CD14-positive monocyte (primary cell): ENCODE results near the gene LAPTM4A. TPM values are rescaled to one million over a fixed set of nuclear protein-coding genes. Genes with fewer than 3 reads are reported as not detected.

ENCODE experiments used
- DNase-seq, 3 donors: peaks; one replicate each; pipeline ENCODE4 v3.0.0-alpha.2; 2011 to 2022
- H2AFZ ChIP-seq: 2 replicates; pipeline ENCODE4 v1.6.0; 2012; ENCODE audit warnings: mild to moderate bottlenecking, low read depth, low read length, inconsistent platforms; ENCODE audit not compliant: insufficient read depth, poor library complexity, severe bottlenecking
- H3K27ac ChIP-seq, 2 donors: 1 replicate in 1 of 2; 2 replicates in 1 of 2; pipeline ENCODE4 v1.5.1; 2012 to 2013; ENCODE audit warnings: low read length in 2 of 2, control low read depth in 1 of 2, inconsistent platforms in 1 of 2, low read depth in 1 of 2, mild to moderate bottlenecking in 1 of 2
- H3K27me3 ChIP-seq, 2 donors: one replicate each; pipeline versions ENCODE4 v1.6.0 to v1.6.1; 2011 to 2013; ENCODE audit warnings: low read length in 2 of 2; ENCODE audit not compliant: control insufficient read depth in 2 of 2, insufficient read depth in 2 of 2
- H3K36me3 ChIP-seq, 2 donors: replicated peaks in 1 of 2; 1 replicate in 1 of 2; 2 replicates in 1 of 2; pipeline versions ENCODE4 v1.5.1 to v1.6.1; 2012 to 2013; ENCODE audit warnings: low read length in 2 of 2, control low read depth in 1 of 2, inconsistent platforms in 1 of 2, mild to moderate bottlenecking in 1 of 2; ENCODE audit not compliant: insufficient read depth in 2 of 2, control insufficient read depth in 1 of 2
- H3K4me1 ChIP-seq, 2 donors: 1 replicate in 1 of 2; 2 replicates in 1 of 2; pipeline versions ENCODE4 v1.5.1 to v1.6.1; 2012 to 2013; ENCODE audit warnings: low read length in 2 of 2, control low read depth in 1 of 2, inconsistent platforms in 1 of 2, mild to moderate bottlenecking in 1 of 2, moderate library complexity in 1 of 2; ENCODE audit not compliant: insufficient read depth in 2 of 2, control insufficient read depth in 1 of 2
- H3K4me2 ChIP-seq: replicated peaks from 2 replicates; pipeline ENCODE3; 2012; ENCODE audit warnings: low read length, moderate library complexity, mild to moderate bottlenecking; ENCODE audit not compliant: poor library complexity, severe bottlenecking; ENCODE audit errors: extremely low read depth
- H3K4me3 ChIP-seq, 3 experiments: fragments of 200-600 bp in 1 of 3; sonication (generic) in 1 of 3; replicated peaks in 1 of 3; 1 replicate in 2 of 3; 2 replicates in 1 of 3; pipeline ENCODE4 v1.5.1; 2011 to 2013; ENCODE audit warnings: low read length in 3 of 3, mild to moderate bottlenecking in 3 of 3, control low read depth in 2 of 3, low read depth in 2 of 3, inconsistent platforms in 1 of 3, moderate library complexity in 1 of 3
- H3K79me2 ChIP-seq: 2 replicates; pipeline ENCODE4 v1.6.0; 2012; ENCODE audit warnings: mild to moderate bottlenecking, control low read depth, inconsistent platforms, low read length, moderate library complexity; ENCODE audit not compliant: insufficient read depth
- H3K9ac ChIP-seq: 2 replicates; pipeline ENCODE4 v1.6.0; 2017; ENCODE audit warnings: low read length, mild to moderate bottlenecking; ENCODE audit not compliant: insufficient read depth, poor library complexity, severe bottlenecking
- H3K9me3 ChIP-seq, 2 donors: replicated peaks in 1 of 2; 1 replicate in 1 of 2; 2 replicates in 1 of 2; pipeline versions ENCODE4 v1.5.1 to v1.6.1; 2012 to 2013; ENCODE audit warnings: low read length in 2 of 2, control low read depth in 1 of 2; ENCODE audit not compliant: control insufficient read depth in 1 of 2, insufficient read depth in 1 of 2
- H4K20me1 ChIP-seq: 2 replicates; pipeline ENCODE4 v1.6.0; 2012; ENCODE audit warnings: mild to moderate bottlenecking, low read length, control low read depth, moderate library complexity; ENCODE audit not compliant: insufficient read depth
- H3K27ac Mint-ChIP-seq, 7 donors: one replicate each; pipeline ENCODE4 v1.8.0; 2020; ENCODE audit warnings: mild to moderate bottlenecking in 7 of 7, mixed read lengths in 7 of 7, moderate library complexity in 6 of 7, inconsistent platforms in 2 of 7
- H3K27me3 Mint-ChIP-seq, 3 donors: one replicate each; pipeline ENCODE4 v1.8.0; 2021 to 2022; ENCODE audit warnings: low read depth in 3 of 3, mild to moderate bottlenecking in 3 of 3, mixed read lengths in 3 of 3, moderate library complexity in 3 of 3, inconsistent platforms in 1 of 3
- H3K36me3 Mint-ChIP-seq, 2 donors: one replicate each; pipeline ENCODE4 v1.8.0; 2020; ENCODE audit warnings: mixed read lengths in 2 of 2, inconsistent platforms in 1 of 2, mild to moderate bottlenecking in 1 of 2
- H3K4me1 Mint-ChIP-seq: one replicate; pipeline ENCODE4 v1.8.0; 2020; ENCODE audit warnings: mild to moderate bottlenecking, mixed read lengths
- H3K4me3 Mint-ChIP-seq, 2 donors: one replicate each; pipeline ENCODE4 v1.8.0; 2020; ENCODE audit warnings: mild to moderate bottlenecking in 2 of 2, mixed read lengths in 2 of 2, moderate library complexity in 1 of 2
- H3K9me3 Mint-ChIP-seq, 7 donors: one replicate each; pipeline ENCODE4 v1.8.0; 2020 to 2022; ENCODE audit warnings: mixed read lengths in 7 of 7, mild to moderate bottlenecking in 6 of 7, moderate library complexity in 6 of 7, inconsistent platforms in 2 of 7
- CTCF ChIP-seq: fragments of 200-600 bp; IDR thresholded peaks from one replicate; pipeline ENCODE4 v1.8.0; 2022; ENCODE audit warnings: antibody characterized with exemption, mild to moderate bottlenecking
- WGBS: methylation state at CpG from one replicate; pipeline ENCODE4 v1.1.5; 2013; ENCODE audit warnings: missing lambda C conversion rate; ENCODE audit not compliant: insufficient coverage; 5-methylcytosine and 5-hydroxymethylcytosine counted together
- intact Hi-C, 2 donors: fragments of 100-400 bp; cut with micrococcal nuclease; formaldehyde crosslinking; loops; one replicate each; pipeline versions ENCODE4 v1.15.0 to v1.15.1; 2023
- polyA plus RNA-seq, 3 donors: library from polyadenylated mRNA; depleted of rRNA in 1 of 3; unstranded in 2 of 3; stranded (reverse) in 1 of 3; fragments of 300-500 nt in 2 of 3; fragments of >200 nt in 1 of 3; fragmentation: Illumina TruSeq in 2 of 3; gene quantifications; 1 replicate in 2 of 3; 2 replicates in 1 of 3; pipeline ENCODE4 v1.2.3, GENCODE V29; 2012 to 2021

Gene LAPTM4A
- polyA plus RNA-seq, 3 donors = 182 to 442 (median 421) TPM

- H3K27ac Mint-ChIP-seq = no peak overlapping the region
These were observed 42.8 kb upstream of the LAPTM4A start for GRCh38 chr2:20094142-20094755.

More at GRCh38 chr2:20094142-20094755, 42.8 kb upstream of the LAPTM4A start:
- no peak for DNase-seq
- no peaks in the 10 kb centered on the region for H3K79me2 ChIP-seq
- Mint-ChIP-seq H3K27me3 (peaks cover 3 to 9% (median 6%) of the 10 kb centered on the region in 3 donors), H3K4me3 (no peak overlapping the region), H3K4me1 (peaks cover 3% of the 10 kb centered on the region), H3K36me3 (no peaks in the 10 kb centered on the region), H3K9me3 (no peaks in the 10 kb centered on the region)
- WGBS = 69% methylated on average over 5 of the region's 5 CpGs
- no peak overlapping the region for H3K27ac ChIP-seq
- TF ChIP-seq CTCF = no peak
- no peaks in the 10 kb centered on the region for H3K9me3 ChIP-seq
- H3K4me2 ChIP-seq = no peak overlapping the region
- no peak overlapping the region for H2AFZ ChIP-seq
- no peaks in the 10 kb centered on the region for H4K20me1 ChIP-seq
- no peaks in the 10 kb centered on the region for H3K27me3 ChIP-seq
- H3K4me3 ChIP-seq = no peak overlapping the region
- H3K4me1 ChIP-seq = no peaks in the 10 kb centered on the region
- no peaks in the 10 kb centered on the region for H3K36me3 ChIP-seq
- intact Hi-C loops = loop anchor here in 1 of 2 donors (5.0 kb wide), 1 partner anchor 137 kb away; no protein-coding TSS in a partner anchor
- H3K9ac ChIP-seq = no peak overlapping the region
